HG03342 (cell line): Measurements from ENCODE around the gene ARFIP2.
"Not testable (repeated sequence)": the region's sequence is repeated elsewhere in the genome, so short reads cannot be mapped to it uniquely, and the experiment has no call there.

Experiments used
- ATAC-seq: cut with Tn5 transposase; IDR thresholded peaks from one replicate; pipeline ENCODE4 v1.9.1; 2021; ENCODE audit warnings: mild to moderate bottlenecking, moderate library complexity; ENCODE audit not compliant: unreplicated experiment

The ARFIP2 gene

DNA sequence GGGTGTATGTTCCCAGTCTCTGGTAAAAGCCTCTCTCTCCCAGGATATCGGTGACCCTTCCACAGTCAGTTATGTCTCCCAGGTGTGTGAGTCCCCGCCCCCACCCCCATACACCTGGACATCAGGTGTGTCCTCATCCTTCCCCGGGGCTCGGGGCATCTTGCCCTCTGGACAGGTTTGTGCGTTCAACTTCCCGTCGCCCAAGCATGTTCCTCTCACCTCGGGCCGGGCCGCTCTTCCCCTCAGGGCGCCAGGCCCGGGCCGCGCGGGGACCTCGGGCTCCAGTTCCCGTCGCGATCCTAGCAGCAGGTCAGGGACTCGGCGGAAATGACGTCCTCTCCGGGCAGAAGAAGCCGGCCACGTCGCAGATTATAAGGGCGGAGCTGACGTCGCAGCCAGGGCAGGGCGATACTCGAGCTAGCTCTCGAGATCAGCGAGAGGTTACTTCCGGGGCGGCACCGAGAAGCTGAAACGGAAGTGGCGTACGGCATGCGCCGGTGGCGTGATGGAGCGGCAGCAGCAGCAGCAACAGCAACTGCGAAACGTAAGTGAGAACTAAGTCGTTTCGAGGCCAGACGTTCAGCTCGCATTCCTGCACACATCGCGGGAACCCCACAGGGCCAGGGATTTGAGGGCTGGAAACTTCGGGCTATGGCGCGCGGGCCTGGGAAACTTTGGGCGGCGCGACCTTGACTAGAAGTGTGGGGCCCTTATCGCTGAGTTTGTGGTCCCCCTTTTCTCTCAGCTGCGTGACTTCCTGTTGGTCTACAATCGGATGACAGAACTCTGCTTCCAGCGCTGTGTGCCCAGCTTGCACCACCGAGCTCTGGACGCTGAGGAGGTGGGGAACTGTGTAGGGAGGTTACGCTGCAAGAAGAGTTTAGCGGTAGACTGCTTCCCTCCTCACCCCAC, at the start of gene ARFIP2, which contains the start of gene TIMM10B:
Gene ARFIP2, minus strand, starts transcription at position 320 of the 912 bp plus-strand sequence. CDS start 910 bp downstream, outside the sequence.
Gene TIMM10B, plus strand, starts transcription at position 490 of the 912 bp plus-strand sequence. Its CDS starts 16 bp downstream, at position 506.
- peak; percentile 99 for ATAC-seq

DNA sequence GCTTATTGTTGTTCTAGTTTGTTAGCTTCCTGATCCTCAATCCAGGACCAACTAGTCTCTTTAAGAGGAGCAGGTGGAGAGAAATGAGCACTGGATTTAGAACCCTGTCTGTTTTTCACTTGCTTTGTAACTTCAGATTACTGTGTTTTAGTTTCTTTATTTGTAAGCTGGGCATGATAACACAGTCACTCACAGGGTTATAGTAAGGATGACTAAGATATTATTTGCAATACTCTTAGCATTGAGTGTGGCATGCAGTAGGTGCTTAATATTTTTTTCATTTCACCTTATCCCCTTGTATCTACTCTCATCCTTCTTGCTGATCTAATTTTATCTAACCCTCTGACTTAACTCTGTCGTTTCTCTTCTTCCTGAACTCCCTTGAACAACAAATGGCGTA, 49.7 kb upstream of the ARFIP2 start:
- ATAC-seq: no peak

- ATAC-seq: no peak
These were observed 48.1 kb upstream of the ARFIP2 start for GRCh38 chr11:6529266-6529665.

DNA sequence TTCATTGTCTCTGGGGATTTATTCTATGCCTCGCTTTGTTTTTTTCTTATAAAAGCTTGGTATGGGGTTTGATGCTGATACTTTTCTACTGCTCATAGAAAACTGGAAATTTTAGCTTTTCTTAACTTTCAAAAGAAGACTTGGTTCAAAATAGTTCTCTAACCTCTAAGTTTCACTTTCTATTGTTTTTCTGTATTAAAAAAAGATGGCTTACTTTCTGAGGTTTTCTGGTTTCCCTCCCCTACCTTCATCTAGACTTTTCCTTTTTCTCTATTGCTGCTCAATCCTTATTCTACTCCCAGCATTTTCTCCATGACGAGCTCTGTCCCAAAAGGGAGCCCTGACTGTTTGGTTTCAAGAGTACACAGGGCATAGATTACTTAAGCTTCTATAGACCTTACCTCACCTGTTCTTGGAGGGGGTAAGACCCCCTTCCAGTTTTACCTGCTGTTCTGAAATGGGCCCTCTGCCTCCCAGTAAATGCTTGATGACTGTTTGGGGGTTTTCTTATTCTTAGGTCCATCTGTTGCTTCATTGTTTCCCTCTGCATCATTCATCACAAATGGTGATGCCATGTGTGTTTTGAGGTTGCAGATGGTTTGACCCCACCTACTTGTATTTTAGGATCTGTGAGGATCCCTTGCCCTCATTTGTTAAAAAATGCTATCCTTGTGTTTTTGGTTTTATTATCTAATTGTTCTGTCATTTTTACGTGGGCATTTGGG, 45.4 kb upstream of the ARFIP2 start:
- no peak for ATAC-seq

DNA sequence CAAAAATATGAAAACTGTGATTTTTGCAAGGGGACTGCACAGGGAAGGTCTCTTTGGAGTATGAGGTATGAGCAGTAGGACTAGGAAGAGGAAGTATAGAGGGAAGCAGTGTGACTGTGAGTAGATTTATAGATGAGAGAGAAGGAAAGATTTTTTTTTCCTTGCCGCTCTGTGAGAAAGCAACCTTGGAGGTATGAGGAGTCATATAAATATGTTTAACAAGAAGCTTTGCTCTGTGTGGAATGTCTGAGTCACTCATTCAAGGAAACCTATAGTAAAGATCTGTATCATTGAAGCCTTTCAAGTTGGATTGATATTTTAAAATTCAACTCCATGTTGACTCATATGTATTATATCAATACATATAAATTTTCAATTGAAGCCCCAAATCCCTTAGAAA, 42.1 kb upstream of the ARFIP2 start:
- ATAC-seq: no peak

GRCh38 chr11:6521946-6522345, 40.8 kb upstream of the ARFIP2 start:
- not testable (repeated sequence) for ATAC-seq

DNA sequence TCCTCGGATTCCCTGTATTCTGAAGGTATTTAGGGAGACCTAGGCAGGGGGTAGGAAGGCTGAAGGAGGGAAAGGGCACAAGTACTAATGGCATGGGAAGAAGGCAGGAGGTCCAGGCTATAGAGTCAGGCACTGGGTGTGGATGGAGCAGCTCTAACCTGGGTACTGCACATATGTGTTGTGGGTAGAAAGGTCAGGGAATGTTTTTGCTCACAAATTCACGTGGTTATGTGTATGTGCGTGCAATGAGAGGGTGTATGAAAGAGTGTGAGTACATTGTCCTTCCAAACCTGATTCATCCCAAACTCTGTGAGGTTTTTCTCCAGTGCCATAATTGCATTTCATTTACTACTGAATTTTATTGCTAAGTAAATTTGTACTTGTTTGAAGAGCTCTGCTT, 39.1 kb upstream of the ARFIP2 start:
- ATAC-seq: no peak

DNA sequence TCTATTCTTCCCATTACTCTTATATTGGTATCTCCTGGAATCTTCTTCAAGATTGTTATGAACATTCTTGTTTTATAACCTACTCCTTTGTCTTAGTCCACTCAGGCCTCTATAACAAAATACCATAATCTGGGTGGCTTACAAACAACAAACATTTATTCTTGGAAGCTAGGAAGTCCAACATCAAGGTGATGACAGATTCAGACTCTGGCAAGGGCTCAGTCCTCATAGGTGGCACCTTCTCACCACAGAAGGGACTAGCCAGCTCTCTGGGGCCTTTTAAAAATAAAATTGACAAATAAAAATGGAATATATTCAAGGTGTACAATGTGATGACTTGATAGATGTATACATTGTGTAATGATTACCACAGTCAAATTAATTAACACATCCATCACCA, 35.7 kb upstream of the ARFIP2 start:
- no peak for ATAC-seq

DNA sequence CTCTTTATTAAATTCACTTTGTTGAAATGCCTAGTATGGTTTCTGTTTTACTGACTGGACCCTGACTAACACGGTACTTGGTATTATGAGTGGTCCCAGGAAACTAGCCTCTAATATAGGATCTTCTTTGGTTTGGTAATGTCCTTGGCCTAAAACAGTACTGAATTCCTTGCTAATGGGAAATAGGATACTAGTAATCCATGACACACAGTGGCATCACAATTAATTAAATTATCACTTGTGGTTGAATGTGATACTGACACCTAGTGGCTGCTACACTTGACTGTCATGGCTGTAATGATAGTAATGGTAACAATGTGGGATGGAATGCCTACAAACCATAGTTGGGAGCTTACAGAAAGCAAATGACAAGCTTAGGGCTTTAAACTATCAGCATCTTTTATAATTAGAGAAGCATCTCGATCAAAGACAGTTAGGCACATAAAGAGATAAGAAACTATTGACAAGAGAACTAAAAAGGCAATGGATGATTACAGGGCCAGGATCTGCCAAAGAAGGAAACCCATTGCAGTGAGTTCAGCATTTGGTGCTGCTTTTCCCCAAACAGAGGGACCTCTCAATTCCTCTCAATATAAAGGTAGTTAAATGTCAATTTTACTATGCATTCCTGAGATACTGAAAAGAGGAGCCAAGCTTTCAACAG, 24.6 kb upstream of the ARFIP2 start:
- no peak for ATAC-seq

- no peak for ATAC-seq
These were observed 23.0 kb upstream of the ARFIP2 start for GRCh38 chr11:6504166-6504565.

DNA sequence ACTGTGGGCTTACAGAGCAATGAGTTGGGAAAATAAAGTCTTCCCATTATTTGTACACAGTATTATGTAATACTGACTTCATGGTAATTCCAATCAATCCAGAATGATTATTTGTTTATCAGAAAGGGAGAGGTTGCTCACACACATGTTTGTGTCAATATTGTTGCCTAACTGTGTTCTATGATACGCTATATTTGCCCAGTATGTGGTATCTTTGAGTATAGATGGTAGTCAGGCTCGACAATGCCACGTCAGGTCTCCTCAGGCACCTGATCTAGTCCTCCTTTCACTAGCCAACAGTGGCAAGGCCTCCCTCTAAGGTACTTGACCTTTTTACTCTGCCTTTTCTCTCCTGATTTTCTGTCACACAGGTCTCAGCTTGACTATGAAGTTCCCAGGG, 21.3 kb upstream of the ARFIP2 start:
- no peak for ATAC-seq

GRCh38 chr11:6498544-6498943, 17.4 kb upstream of the ARFIP2 start:
- ATAC-seq: no peak

GRCh38 chr11:6498121-6498520, 17.0 kb upstream of the ARFIP2 start:
- ATAC-seq: no peak

DNA sequence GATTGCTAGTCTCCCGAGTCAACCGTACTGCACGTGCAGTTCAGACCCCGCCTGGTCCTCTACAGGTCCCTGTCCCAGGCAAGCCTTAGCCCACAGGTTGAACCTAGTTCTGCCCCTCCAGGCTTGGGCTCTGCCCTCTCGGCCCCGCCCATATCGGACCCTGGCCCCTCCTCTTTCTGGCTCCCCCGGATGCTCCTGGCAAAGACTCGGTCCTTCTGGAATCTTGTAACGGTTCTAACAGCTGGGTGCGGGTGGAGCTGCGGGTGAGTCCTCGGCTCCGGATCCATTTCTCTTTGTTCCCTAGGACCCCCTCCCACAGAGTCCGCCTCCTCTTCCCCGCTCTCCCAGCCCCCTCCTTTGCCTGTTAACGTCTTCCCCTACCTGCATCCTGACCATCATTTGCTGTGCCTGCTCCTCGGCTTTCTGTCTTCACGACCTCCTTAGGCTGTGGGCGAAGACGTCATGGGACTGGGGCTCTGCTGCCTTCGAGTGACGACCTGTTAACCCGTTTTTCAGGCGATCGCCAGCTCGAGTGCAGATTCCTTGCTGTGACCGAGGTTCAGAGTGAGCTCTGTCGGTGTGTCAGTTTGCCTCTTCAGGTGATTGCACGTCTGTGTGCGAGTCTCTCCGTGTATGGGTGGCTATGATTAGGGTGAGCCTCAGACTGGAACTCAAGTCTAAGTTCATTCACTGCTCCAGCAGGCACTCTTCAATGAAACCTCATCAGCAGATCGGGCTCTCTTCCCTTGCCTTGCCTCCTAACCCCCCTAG, 16.1 kb upstream of the ARFIP2 start, which contains the start of gene DNHD1:
Gene DNHD1, plus strand, starts transcription at position 212 of the 771 bp plus-strand sequence. CDS start 936 bp downstream, outside the sequence.
- ATAC-seq: no peak

GRCh38 chr11:6489306-6489705, 8.2 kb upstream of the ARFIP2 start:
- ATAC-seq: no peak

DNA sequence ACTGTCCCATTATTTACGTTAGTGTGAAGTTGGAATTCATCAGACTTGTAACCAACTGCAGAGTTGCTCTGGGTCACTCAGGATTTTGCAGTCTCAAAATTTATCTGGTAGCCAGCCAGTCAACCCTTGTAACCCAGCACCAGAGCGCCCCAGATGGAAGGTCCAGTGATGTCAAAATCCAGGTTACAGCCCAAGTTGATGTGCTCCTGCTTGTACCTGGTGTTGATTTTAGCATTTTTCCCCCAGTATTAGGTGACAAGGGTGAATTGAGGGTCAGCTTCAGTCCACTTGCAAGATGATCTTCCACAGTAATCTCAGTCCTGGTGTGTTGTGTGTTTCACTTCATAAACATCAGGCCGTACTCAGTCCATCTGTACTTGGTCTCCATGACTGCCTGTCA, 7.7 kb upstream of the ARFIP2 start:
- ATAC-seq: no peak

DNA sequence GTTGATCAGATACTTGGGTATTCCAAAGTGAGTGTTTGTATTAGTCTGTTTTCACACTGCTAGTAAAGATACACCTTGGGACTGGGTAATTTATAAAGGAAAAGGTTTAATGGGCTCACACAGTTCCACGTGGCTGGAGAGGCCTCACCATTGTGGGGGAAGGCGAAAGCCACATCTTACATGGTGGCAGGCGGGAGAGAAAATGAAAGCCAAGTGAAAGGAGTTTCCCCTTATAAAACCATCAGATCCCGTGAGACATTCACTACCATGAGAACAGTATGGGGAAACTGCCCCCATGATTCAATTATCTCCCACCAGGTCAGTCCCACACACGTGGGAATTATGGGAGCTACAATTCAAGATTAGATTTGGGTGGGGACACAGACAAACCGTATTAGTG, 7.2 kb upstream of the ARFIP2 start:
- no peak for ATAC-seq

- ATAC-seq: no peak
These were observed 5.8 kb upstream of the ARFIP2 start for GRCh38 chr11:6486938-6487337.

DNA sequence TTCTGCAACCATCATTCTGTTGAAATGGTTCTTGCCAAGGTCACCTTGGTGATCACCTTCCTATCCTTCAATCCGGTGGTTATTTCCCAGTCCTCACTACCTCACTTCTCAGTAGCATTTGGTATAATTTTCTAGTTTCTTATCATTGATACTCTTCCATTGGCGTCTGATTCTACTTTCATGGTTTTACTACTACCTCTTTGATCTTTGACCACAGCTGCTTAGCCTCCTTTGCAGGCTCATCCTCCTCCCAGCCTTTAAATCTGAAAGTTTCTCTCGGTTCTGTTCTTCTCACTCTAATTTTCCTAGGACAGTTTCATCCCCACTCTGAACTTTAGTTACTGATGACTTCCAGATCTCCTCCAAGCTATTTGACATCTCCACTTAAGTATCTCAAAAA, 5.1 kb upstream of the ARFIP2 start:
- ATAC-seq: no peak

DNA sequence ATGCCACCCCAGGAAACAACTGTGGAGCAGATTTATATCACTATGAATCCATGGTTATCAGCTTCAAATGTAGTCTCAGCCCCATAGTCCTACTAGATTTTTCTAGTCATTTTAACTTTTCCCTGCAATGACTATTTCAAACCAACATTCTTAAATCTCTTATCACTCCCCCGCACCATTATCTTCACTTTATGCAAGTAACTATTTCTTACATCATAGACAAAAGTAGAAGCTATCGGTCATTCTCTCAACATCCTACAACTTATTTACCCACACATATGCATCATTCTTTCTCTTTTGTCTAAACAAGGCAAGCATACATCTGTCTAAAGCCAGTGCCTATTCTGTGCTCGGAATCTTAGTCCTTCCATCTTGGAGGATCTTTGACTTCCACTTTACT, 4.5 kb upstream of the ARFIP2 start:
- ATAC-seq: no peak

DNA sequence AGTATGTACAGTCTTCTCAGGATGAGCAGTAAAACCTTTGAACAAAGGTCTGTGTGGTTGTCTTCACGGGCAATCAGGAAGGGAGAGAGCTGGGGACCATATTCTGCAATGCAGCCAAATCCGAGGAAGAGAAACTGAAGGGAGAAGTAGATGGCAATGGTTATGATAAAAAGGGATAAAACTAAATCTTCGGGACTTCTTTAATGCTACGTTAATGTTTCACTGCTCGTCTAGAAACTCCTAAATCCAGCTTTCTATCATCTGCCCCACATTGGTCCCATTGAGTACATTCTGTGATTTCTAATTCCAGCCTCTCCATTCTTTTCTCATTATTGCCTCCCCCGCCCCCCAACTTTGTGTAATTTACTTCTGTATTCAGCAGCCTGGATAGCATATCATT, 1.9 kb upstream of the ARFIP2 start:
- no peak for ATAC-seq
